ENCODE data around the gene PSMA8. TPM values are rescaled to one million over a fixed set of nuclear protein-coding genes. Genes with fewer than 3 reads are reported as not detected.
"Not testable (repeated sequence)": the region's sequence is repeated elsewhere in the genome, so short reads cannot be mapped to it uniquely, and the experiment has no call there.

Gene PSMA8
- total and polyA plus RNA-seq, 5 experiments from 2014 or later = 1.4 to 3.5 (median 2.1) TPM

GRCh38 chr18:26181343-26181826 lies 47.7 kb downstream of the PSMA8 start:
- H3K27ac Mint-ChIP-seq = no peak overlapping the region
- H3K36me3 Mint-ChIP-seq = no peaks in the 10 kb centered on the region
- no peaks in the 10 kb centered on the region for H3K27me3 Mint-ChIP-seq
- ATAC-seq (no peak), DNase-seq (no peak)
- H3K9me3 Mint-ChIP-seq = no peaks in the 10 kb centered on the region
- H3K4me1 Mint-ChIP-seq = peaks cover 0 to 5% (median 1%) of the 10 kb centered on the region in 4 donors
- no peak overlapping the region for H3K4me3 Mint-ChIP-seq
- POLR2A ChIA-PET = no interaction called here

GRCh38 chr18:26183395-26184112 lies 49.9 kb downstream of the PSMA8 start:
- ATAC-seq (no peak), DNase-seq (no peak)
- Mint-ChIP-seq H3K36me3 (no peaks in the 10 kb centered on the region), H3K27me3 (no peaks in the 10 kb centered on the region), H3K27ac (no peak overlapping the region), H3K9me3 (peaks cover 0 to 7% (median 0%) of the 10 kb centered on the region in 9 donors), H3K4me3 (no peak overlapping the region), H3K4me1 (peaks cover under 1 to 5% (median 3%) of the 10 kb centered on the region in 4 donors)
- POLR2A ChIA-PET = interaction anchor here (0.6 to 0.8 kb wide), 2 partner anchors 10 to 41 kb away, joined by 4 to 6 read pairs; no protein-coding TSS in a partner anchor

- DNase-seq (no peak), ATAC-seq (no peak)
- Mint-ChIP-seq H3K9me3 (peaks cover 0 to 7% (median 0%) of the 10 kb centered on the region in 9 donors), H3K4me1 (peaks cover 7 to 17% (median 15%) of the 10 kb centered on the region in 4 donors), H3K27ac (peak overlapping the region in 2 of 10 donors; percentile 11 to 25), H3K27me3 (no peaks in the 10 kb centered on the region), H3K4me3 (no peak overlapping the region), H3K36me3 (no peaks in the 10 kb centered on the region)
- POLR2A ChIA-PET = interaction anchor here (0.7 kb wide), 1 partner anchor 61 kb away, joined by 4 read pairs; no protein-coding TSS in a partner anchor
Observed at GRCh38 chr18:26185267-26185666, 51.6 kb downstream of the PSMA8 start.

- Mint-ChIP-seq H3K4me3 (peak overlapping the region; percentile 75 to 88 (median 84)), H3K27ac (peak overlapping the region; percentile 36 to 97 (median 92)), H3K9me3 (peaks cover 0 to 7% (median 0%) of the 10 kb centered on the region in 9 donors), H3K27me3 (no peaks in the 10 kb centered on the region), H3K4me1 (peaks cover 10 to 33% (median 18%) of the 10 kb centered on the region in 4 donors), H3K36me3 (no peaks in the 10 kb centered on the region)
- POLR2A ChIA-PET = interaction anchor here (0.6 to 1.1 kb wide), 3 partner anchors 23 to 36 kb away, joined by 3 to 5 read pairs (median 3); partner anchors contain the start of gene TAF4B
- ATAC-seq (peak; percentile 95 to 96), DNase-seq (peak in 9 of 10 donors; percentile 4 to 68 (median 32))
Observed at GRCh38 chr18:26190506-26190905, 56.8 kb downstream of the PSMA8 start.

GRCh38 chr18:26192233-26192632 lies 58.6 kb downstream of the PSMA8 start:
- DNase-seq (no peak), ATAC-seq (no peak)
- Mint-ChIP-seq H3K9me3 (peaks cover 0 to 7% (median 0%) of the 10 kb centered on the region in 9 donors), H3K4me1 (peaks cover 10 to 33% (median 18%) of the 10 kb centered on the region in 4 donors), H3K4me3 (no peak overlapping the region), H3K27ac (peak overlapping the region in 4 of 10 donors; percentile 8 to 92 (median 22)), H3K27me3 (no peaks in the 10 kb centered on the region), H3K36me3 (no peaks in the 10 kb centered on the region)
- POLR2A ChIA-PET = no interaction called here

- DNase-seq = no peak
- Mint-ChIP-seq H3K27ac (no peak overlapping the region), H3K4me3 (no peak overlapping the region), H3K9me3 (no peaks in the 10 kb centered on the region), H3K27me3 (no peaks in the 10 kb centered on the region), H3K4me1 (peaks cover 0 to 6% (median 4%) of the 10 kb centered on the region in 4 donors), H3K36me3 (no peaks in the 10 kb centered on the region)
- POLR2A ChIA-PET = no interaction called here
- no peak for ATAC-seq
Observed at GRCh38 chr18:26196605-26197004, 62.9 kb downstream of the PSMA8 start.

- POLR2A ChIA-PET = not testable (repeated sequence)
Observed at GRCh38 chr18:26202001-26202400, 68.3 kb downstream of the PSMA8 start.

GRCh38 chr18:26205318-26205717 lies 71.6 kb downstream of the PSMA8 start:
- Mint-ChIP-seq H3K9me3 (no peaks in the 10 kb centered on the region), H3K4me3 (no peak overlapping the region), H3K4me1 (peaks cover 0 to 11% (median 6%) of the 10 kb centered on the region in 4 donors), H3K36me3 (no peaks in the 10 kb centered on the region), H3K27ac (peak overlapping the region in 1 of 10 donors; percentile 69), H3K27me3 (no peaks in the 10 kb centered on the region)
- ATAC-seq = no peak
- POLR2A ChIA-PET = no interaction called here
- no peak for DNase-seq

More at GRCh38 chr18:26202001-26202400, 68.3 kb downstream of the PSMA8 start:
- not testable (repeated sequence) for H3K27ac Mint-ChIP-seq, H3K36me3 Mint-ChIP-seq, H3K27me3 Mint-ChIP-seq, ATAC-seq, H3K4me3 Mint-ChIP-seq, H3K9me3 Mint-ChIP-seq, H3K4me1 Mint-ChIP-seq, DNase-seq

- POLR2A ChIA-PET = no interaction called here
- Mint-ChIP-seq H3K9me3 (no peaks in the 10 kb centered on the region), H3K27me3 (no peaks in the 10 kb centered on the region), H3K36me3 (no peaks in the 10 kb centered on the region), H3K27ac (peak overlapping the region in 1 of 10 donors; percentile 34), H3K4me1 (peaks cover 0 to 13% (median 6%) of the 10 kb centered on the region in 4 donors), H3K4me3 (no peak overlapping the region)
- DNase-seq = no peak
- no peak for ATAC-seq
Observed at GRCh38 chr18:26206488-26206887, 72.8 kb downstream of the PSMA8 start.

- DNase-seq (no peak), ATAC-seq (no peak)
- Mint-ChIP-seq H3K27me3 (no peaks in the 10 kb centered on the region), H3K36me3 (no peaks in the 10 kb centered on the region), H3K9me3 (no peaks in the 10 kb centered on the region), H3K4me3 (no peak overlapping the region), H3K4me1 (peaks cover 2 to 17% (median 6%) of the 10 kb centered on the region in 4 donors), H3K27ac (peak overlapping the region in 5 of 10 donors; percentile 13 to 45 (median 25))
- POLR2A ChIA-PET = no interaction called here
Observed at GRCh38 chr18:26207937-26208336, 74.3 kb downstream of the PSMA8 start.

- peak overlapping the region in 3 of 10 donors; percentile 18 to 67 (median 34) for H3K27ac Mint-ChIP-seq
- H3K36me3 Mint-ChIP-seq = no peaks in the 10 kb centered on the region
- H3K4me1 Mint-ChIP-seq = peaks cover 2 to 17% (median 7%) of the 10 kb centered on the region in 4 donors
- H3K27me3 Mint-ChIP-seq = no peaks in the 10 kb centered on the region
- no peak for ATAC-seq
- DNase-seq = no peak
- no peak overlapping the region for H3K4me3 Mint-ChIP-seq
- H3K9me3 Mint-ChIP-seq = no peaks in the 10 kb centered on the region
- POLR2A ChIA-PET = no interaction called here
Observed at GRCh38 chr18:26208977-26209376, 75.3 kb downstream of the PSMA8 start.

- H3K27me3 Mint-ChIP-seq = no peaks in the 10 kb centered on the region
- POLR2A ChIA-PET = no interaction called here
- H3K4me1 Mint-ChIP-seq = peaks cover 9 to 27% (median 16%) of the 10 kb centered on the region in 4 donors
- no peak for ATAC-seq
- H3K9me3 Mint-ChIP-seq = no peaks in the 10 kb centered on the region
- DNase-seq = no peak
- no peak overlapping the region for H3K4me3 Mint-ChIP-seq
- no peaks in the 10 kb centered on the region for H3K36me3 Mint-ChIP-seq
- peak overlapping the region in 2 of 10 donors; percentile 67 to 68 for H3K27ac Mint-ChIP-seq
Observed at GRCh38 chr18:26210147-26210546, 76.5 kb downstream of the PSMA8 start.
